GM23338 (cell line): ENCODE measurements around the gene SSNA1. TPM values are rescaled to one million over a fixed set of nuclear protein-coding genes. Genes with fewer than 3 reads are reported as not detected.

Source experiments
- ATAC-seq: fragments of 200-7000 bp; cut with Tn5 transposase; 3 replicates; pipeline ENCODE4 v1.9.1; 2020
- DNase-seq: peaks from one replicate; pipeline ENCODE4 v3.0.0-alpha.2; 2015; ENCODE audit warnings: low spot score
- H2AFZ ChIP-seq: fragments of 200-600 bp; sonication (generic); 2 replicates; pipeline ENCODE4 v1.8.0; 2016; ENCODE audit warnings: antibody characterized with exemption, mild to moderate bottlenecking, moderate library complexity
- H3F3A ChIP-seq: fragments of 200-600 bp; sonication (generic); replicated peaks from 2 replicates; pipeline ENCODE4 v1.8.0; 2017; ENCODE audit warnings: antibody characterized with exemption, mixed run types, low read depth
- H3K27ac ChIP-seq: fragments of 200-600 bp; sonication (generic); 2 replicates; pipeline ENCODE4 v1.6.1; 2016; ENCODE audit warnings: low read depth
- H3K27me3 ChIP-seq: fragments of 200-600 bp; sonication (generic); 2 replicates; pipeline ENCODE4 v1.8.0; 2016; ENCODE audit warnings: mild to moderate bottlenecking, mixed run types, moderate library complexity; ENCODE audit not compliant: insufficient read depth
- H3K36me3 ChIP-seq: fragments of 200-600 bp; sonication (generic); 2 replicates; pipeline ENCODE4 v1.8.0; 2016; ENCODE audit warnings: mild to moderate bottlenecking; ENCODE audit not compliant: insufficient read depth
- H3K4me1 ChIP-seq: fragments of 200-600 bp; sonication (generic); 2 replicates; pipeline ENCODE4 v1.8.0; 2016; ENCODE audit warnings: mild to moderate bottlenecking, moderate library complexity; ENCODE audit not compliant: insufficient read depth
- H3K4me2 ChIP-seq: fragments of 200-600 bp; sonication (generic); 2 replicates; pipeline ENCODE4 v1.7.1; 2017; ENCODE audit warnings: mixed run types
- H3K4me3 ChIP-seq: fragments of 200-600 bp; sonication (generic); 2 replicates; pipeline ENCODE4 v1.6.1; 2016; ENCODE audit warnings: mixed run types
- H3K79me2 ChIP-seq: fragments of 200-600 bp; sonication (generic); replicated peaks from 2 replicates; pipeline ENCODE4 v1.8.0; 2017; ENCODE audit warnings: mild to moderate bottlenecking; ENCODE audit not compliant: insufficient read depth
- H3K9me2 ChIP-seq: fragments of 200-600 bp; sonication (generic); 2 replicates; pipeline ENCODE4 v1.8.0; 2017; ENCODE audit not compliant: insufficient read depth
- H4K20me1 ChIP-seq: fragments of 200-600 bp; sonication (generic); replicated peaks from 2 replicates; pipeline ENCODE4 v1.8.0; 2017; ENCODE audit warnings: mild to moderate bottlenecking; ENCODE audit not compliant: insufficient read depth
- H3K27ac Mint-ChIP-seq: 2 replicates; pipeline ENCODE4 v1.8.0; 2020; ENCODE audit warnings: inconsistent platforms, mild to moderate bottlenecking, moderate library complexity, mixed read lengths
- H3K27me3 Mint-ChIP-seq: 3 replicates; pipeline ENCODE4 v1.8.0; 2022; ENCODE audit warnings: low read depth, mild to moderate bottlenecking, moderate library complexity, mixed read lengths, inconsistent platforms; ENCODE audit not compliant: insufficient read depth, poor library complexity
- H3K36me3 Mint-ChIP-seq: 3 replicates; pipeline ENCODE4 v1.8.0; 2021; ENCODE audit warnings: low read depth, mild to moderate bottlenecking, inconsistent platforms, moderate library complexity, mixed read lengths
- H3K4me1 Mint-ChIP-seq: 3 replicates; pipeline ENCODE4 v1.8.0; 2020; ENCODE audit warnings: mild to moderate bottlenecking, inconsistent platforms, mixed read lengths
- H3K4me3 Mint-ChIP-seq: 3 replicates; pipeline ENCODE4 v1.8.0; 2021; ENCODE audit warnings: moderate library complexity, mild to moderate bottlenecking, inconsistent platforms, mixed read lengths
- H3K9me3 Mint-ChIP-seq: 3 replicates; pipeline ENCODE4 v1.8.0; 2020; ENCODE audit warnings: moderate library complexity, mild to moderate bottlenecking, inconsistent platforms, mixed read lengths
- CREB1 ChIP-seq: fragments of 250-450 bp; sonication (Bioruptor Pico); IDR thresholded peaks from 2 replicates; pipeline ENCODE4 v1.5.0; 2020; ENCODE audit warnings: low read depth, mild to moderate bottlenecking, moderate library complexity
- CTCF ChIP-seq, 2 experiments: fragments of 200-600 bp in 1 of 2; sonication (generic) in 1 of 2; conservative IDR thresholded peaks; 2 replicates each; pipeline versions ENCODE4 v1.5.1 to v1.6.1; 2016 to 2017; ENCODE audit warnings: antibody characterized with exemption in 2 of 2, low read depth in 2 of 2, mild to moderate bottlenecking in 2 of 2, moderate library complexity in 1 of 2
- ETS1 ChIP-seq: IDR thresholded peaks from 2 replicates; pipeline ENCODE4 v1.6.1; 2016; ENCODE audit warnings: antibody characterized with exemption
- EZH2 ChIP-seq: fragments of 200-600 bp; sonication (generic); IDR thresholded peaks from one replicate; pipeline ENCODE4 v1.8.0; 2017; ENCODE audit warnings: antibody characterized with exemption, mild to moderate bottlenecking, low read depth; ENCODE audit not compliant: unreplicated experiment
- EZH2phosphoT487 ChIP-seq: fragments of 200-600 bp; sonication (generic); IDR thresholded peaks from one replicate; pipeline ENCODE4 v1.8.1; 2018; ENCODE audit warnings: antibody characterized with exemption; ENCODE audit not compliant: unreplicated experiment
- JUNB ChIP-seq: IDR thresholded peaks from one replicate; pipeline ENCODE4 v1.6.1; 2016; ENCODE audit warnings: antibody characterized with exemption; ENCODE audit not compliant: unreplicated experiment
- NANOG ChIP-seq: IDR thresholded peaks from 2 replicates; pipeline ENCODE4 v1.6.1; 2016; ENCODE audit warnings: antibody characterized with exemption, borderline replicate concordance
- POLR2AphosphoS5 ChIP-seq: IDR thresholded peaks from 2 replicates; pipeline ENCODE4 v1.6.1; 2016; ENCODE audit warnings: antibody characterized with exemption, low read depth
- REST ChIP-seq: IDR thresholded peaks from one replicate; pipeline ENCODE4 v1.6.1; 2018; ENCODE audit warnings: antibody characterized with exemption; ENCODE audit not compliant: unreplicated experiment
- STAT1 ChIP-seq: IDR thresholded peaks from one replicate; pipeline ENCODE4 v1.6.1; 2016; ENCODE audit warnings: antibody characterized with exemption; ENCODE audit not compliant: unreplicated experiment
- ZNF114 ChIP-seq: fragments of 250-450 bp; sonication (Bioruptor Pico); IDR thresholded peaks from 2 replicates; pipeline ENCODE4 v1.5.0; 2020; ENCODE audit warnings: mild to moderate bottlenecking, moderate library complexity
- ZNF331 ChIP-seq: fragments of 250-450 bp; sonication (Bioruptor Pico); IDR thresholded peaks from 2 replicates; pipeline ENCODE4 v1.5.0; 2020; ENCODE audit warnings: low read depth, mild to moderate bottlenecking, moderate library complexity
- ZNF462 ChIP-seq: fragments of 250-450 bp; sonication (Bioruptor Pico); IDR thresholded peaks from 2 replicates; pipeline ENCODE4 v1.5.0; 2020; ENCODE audit warnings: mild to moderate bottlenecking, moderate library complexity
- polyA plus RNA-seq: library from polyadenylated mRNA; unstranded; fragments of >200 nt; fragmentation: Nextera tagmentation; extraction: Ambion mirVana; gene quantifications from 2 replicates; pipeline ENCODE4 v1.2.1, GENCODE V29; 2016
- total RNA-seq: library from RNA; depleted of rRNA; stranded (reverse); fragments of >200 nt; shearing (Covaris generic); gene quantifications from 2 replicates; pipeline ENCODE4 v1.2.3, GENCODE V29; 2014

Gene SSNA1
- total and polyA plus RNA-seq, 2 experiments from 2014 or later = 132 to 154 TPM

- H2AFZ ChIP-seq = no peak overlapping the region
- H3K27ac ChIP-seq = no peak overlapping the region
Measured at GRCh38 chr9:137198902-137199283, 10.4 kb downstream of the SSNA1 start.

More at GRCh38 chr9:137198902-137199283, 10.4 kb downstream of the SSNA1 start:
- Histone ChIP-seq H4K20me1 (peaks cover 4% of the 10 kb centered on the region), H3K36me3 (no peaks in the 10 kb centered on the region), H3K4me3 (peak overlapping the region; percentile 55; the same call in 1 of the 2 replicates), H3K79me2 (peaks cover 63% of the 10 kb centered on the region), H3K9me2 (no peaks in the 10 kb centered on the region), H3K4me2 (peak overlapping the region; percentile 87), H3K4me1 (peaks cover 16% of the 10 kb centered on the region; the same call in 1 of the 2 replicates), H3F3A (peaks cover 15% of the 10 kb centered on the region; the same call in 1 of the 2 replicates), H3K27me3 (no peaks in the 10 kb centered on the region)
- Mint-ChIP-seq H3K4me1 (peaks cover 26% of the 10 kb centered on the region), H3K36me3 (no peaks in the 10 kb centered on the region; the same call in 2 of the 3 replicates), H3K27ac (no peak overlapping the region), H3K9me3 (no peaks in the 10 kb centered on the region; the same call in 2 of the 3 replicates), H3K4me3 (peak overlapping the region; percentile 43; the same call in 2 of the 3 replicates), H3K27me3 (peaks cover 7% of the 10 kb centered on the region)
- TF ChIP-seq ETS1 (no peak), CTCF (conservative IDR thresholded peaks at IDR 0.05; ENCODE audit: low read depth in 2 of 2) (no peak), EZH2 (no peak), POLR2AphosphoS5 (no peak), STAT1 (no peak), CREB1 (CRISPR knock-in tag) (no peak), JUNB (no peak), EZH2phosphoT487 (no peak), ZNF331 (no peak), NANOG (no peak), ZNF114 (CRISPR knock-in tag) (no peak), REST (no peak), ZNF462 (CRISPR knock-in tag) (no peak)
- ATAC-seq (no peak), DNase-seq (no peak)
